HCT116 (cell line): ENCODE measurements around the gene ZFR. TPM values are rescaled to one million over a fixed set of nuclear protein-coding genes. Genes with fewer than 3 reads are reported as not detected.
A peak's percentile ranks its signal among the peaks of the same experiment; 100 is the strongest.
"Not testable (repeated sequence)": the region's sequence is repeated elsewhere in the genome, so short reads cannot be mapped to it uniquely, and the experiment has no call there.

Experiments
- ATAC-seq: fragments of 200-7000 bp; cut with Tn5 transposase; 2 replicates; pipeline ENCODE4 v1.9.1; 2020; ENCODE audit warnings: mild to moderate bottlenecking, moderate library complexity
- BruUV-seq: library from RNA; stranded (reverse); fragments of 400-500 nt; replicated peaks from 2 replicates; lab custom pipeline; 2021; lab: Mats Ljungman, UMichigan
- CTCF ChIA-PET: fragments of 300-600 bp; sonication (Branson Sonifier 250); formaldehyde crosslinking; loops from one replicate; lab custom pipeline; 2021; ENCODE audit warnings: antibody characterized with exemption; lab: Charles Lee
- POLR2A ChIA-PET: fragments of 300-600, 350-600 bp; sonication (Branson Sonifier 250); formaldehyde crosslinking; loops from one replicate; lab custom pipeline; 2021; ENCODE audit warnings: antibody characterized with exemption; lab: Charles Lee
- RAD21 ChIA-PET, 2 experiments: fragments of 300-600 bp; sonication (Branson Sonifier 250); formaldehyde crosslinking; loops; one replicate each; lab custom pipeline; 2023; ENCODE audit warnings: low total read pairs in 2 of 2; ENCODE audit not compliant: uncharacterized antibody in 2 of 2, unreplicated experiment in 2 of 2, low non-redundant PET in 1 of 2; lab: Charles Lee
- DNase-seq: peaks from one replicate; pipeline ENCODE4 v3.0.0-alpha.2; 2010; ENCODE audit warnings: low read depth, low spot score
- H2AFZ ChIP-seq: fragments of 200-600 bp; shearing (Covaris generic), sonication (generic); 2 replicates; pipeline ENCODE4 v1.6.1; 2017; ENCODE audit warnings: low read depth, mixed run types, mixed read lengths, antibody characterized with exemption, low read length; ENCODE audit not compliant: poor library complexity, severe bottlenecking
- H3K27ac ChIP-seq: 2 replicates; pipeline ENCODE4 v1.5.1; 2012; ENCODE audit warnings: low read depth, low read length
- H3K27me3 ChIP-seq: fragments of 200-600 bp; sonication (generic); 2 replicates; pipeline ENCODE4 v1.6.1; 2016; ENCODE audit warnings: mixed run types, low read length, mixed read lengths; ENCODE audit not compliant: insufficient read depth
- H3K36me3 ChIP-seq, 2 experiments: fragments of 200-500 bp in 1 of 2; fragments of 200-600 bp in 1 of 2; sonication (Bioruptor generic) in 1 of 2; sonication (generic) in 1 of 2; 2 replicates each; pipeline versions ENCODE4 v1.5.1 to v1.6.1; 2014 to 2016; ENCODE audit warnings: low read length in 2 of 2, inconsistent platforms in 1 of 2, mixed read lengths in 1 of 2, mixed run types in 1 of 2; ENCODE audit not compliant: insufficient read depth in 2 of 2, control insufficient read depth in 1 of 2
- H3K4me1 ChIP-seq, 2 experiments: fragments of 200-600 bp in 1 of 2; sonication (generic) in 1 of 2; 2 replicates each; pipeline versions ENCODE4 v1.5.1 to v1.6.1; 2012 to 2017; ENCODE audit warnings: low read length in 2 of 2, inconsistent platforms in 1 of 2, mild to moderate bottlenecking in 1 of 2, mixed read lengths in 1 of 2, mixed run types in 1 of 2, moderate library complexity in 1 of 2; ENCODE audit not compliant: insufficient read depth in 2 of 2, control insufficient read depth in 1 of 2
- H3K4me2 ChIP-seq: fragments of 200-600 bp; sonication (generic); 2 replicates; pipeline ENCODE4 v1.6.1; 2017; ENCODE audit warnings: mixed run types, low read length, mixed read lengths
- H3K4me3 ChIP-seq, 2 experiments: fragments of 200-600 bp in 1 of 2; sonication (generic) in 1 of 2; replicated peaks in 1 of 2; 2 replicates each; pipeline ENCODE4 v1.5.1; 2011 to 2016; ENCODE audit warnings: low read length in 2 of 2, control low read depth in 1 of 2, low read depth in 1 of 2, mild to moderate bottlenecking in 1 of 2, mixed read lengths in 1 of 2, mixed run types in 1 of 2
- H3K79me2 ChIP-seq: fragments of 200-600 bp; sonication (generic); 2 replicates; pipeline ENCODE4 v1.6.1; 2017; ENCODE audit warnings: mild to moderate bottlenecking, mixed run types, low read length, moderate library complexity, mixed read lengths; ENCODE audit not compliant: insufficient read depth
- H3K9ac ChIP-seq: fragments of 200-600 bp; sonication (generic); 2 replicates; pipeline ENCODE4 v1.6.1; 2016; ENCODE audit warnings: low read length, mixed read lengths
- H3K9me2 ChIP-seq: fragments of 200-600 bp; sonication (generic), shearing (Covaris generic); 2 replicates; pipeline ENCODE4 v1.6.1; 2017; ENCODE audit warnings: mixed run types, mild to moderate bottlenecking, moderate library complexity; ENCODE audit not compliant: insufficient read depth
- H3K9me3 ChIP-seq, 2 experiments: fragments of 200-500 bp in 1 of 2; fragments of 200-600 bp in 1 of 2; sonication (Bioruptor generic) in 1 of 2; sonication (generic) in 1 of 2; 2 replicates each; pipeline ENCODE4 v1.6.1; 2014 to 2017; ENCODE audit warnings: low read length in 2 of 2, mixed read lengths in 2 of 2, inconsistent platforms in 1 of 2, low read depth in 1 of 2, mild to moderate bottlenecking in 1 of 2, mixed run types in 1 of 2, moderate library complexity in 1 of 2; ENCODE audit not compliant: control insufficient read depth in 1 of 2, insufficient read depth in 1 of 2
- H4K20me1 ChIP-seq: fragments of 200-600 bp; sonication (generic), shearing (Covaris generic); 2 replicates; pipeline ENCODE4 v1.6.1; 2017; ENCODE audit warnings: mixed run types, mild to moderate bottlenecking, moderate library complexity; ENCODE audit not compliant: insufficient read depth
- ELF1 ChIP-seq: IDR thresholded peaks from 2 replicates; pipeline ENCODE4 v1.6.1; 2012; ENCODE audit warnings: low read depth, borderline replicate concordance
- EZH2 ChIP-seq: fragments of 200-600 bp; sonication (generic); IDR thresholded peaks from 2 replicates; pipeline ENCODE4 v1.6.1; 2017; ENCODE audit warnings: antibody characterized with exemption, mixed run types
- EZH2phosphoT487 ChIP-seq: fragments of 200-600 bp; IDR thresholded peaks from 2 replicates; pipeline ENCODE4 v1.6.1; 2018; ENCODE audit warnings: antibody characterized with exemption, borderline replicate concordance
- JUND ChIP-seq: IDR thresholded peaks from 2 replicates; pipeline ENCODE4 v1.6.1; 2012
- POLR2A ChIP-seq: IDR thresholded peaks from 2 replicates; pipeline ENCODE4 v1.7.0; 2011; ENCODE audit warnings: borderline replicate concordance; ENCODE audit not compliant: insufficient read depth, insufficient read length; ENCODE audit errors: extremely low read depth
- intact Hi-C: fragments of 100-400 bp; cut with micrococcal nuclease; formaldehyde crosslinking; loops from 2 replicates; pipeline ENCODE4 v1.10.0; 2022
- total RNA-seq: library from RNA; stranded (reverse); gene quantifications from one replicate; pipeline ENCODE4 v1.2.1, GENCODE V29; 2021; ENCODE audit not compliant: unreplicated experiment
- TF ChIP-seq, protein P1 (sequence below): IDR thresholded peaks from 2 replicates; pipeline ENCODE4 v1.6.1; 2012; ENCODE audit warnings: low read depth
- TF ChIP-seq, protein P2 (sequence below): IDR thresholded peaks from 2 replicates; pipeline ENCODE4 v1.6.1; 2012
- TF ChIP-seq, protein P3 (sequence below): IDR thresholded peaks from 2 replicates; pipeline ENCODE4 v1.6.1; 2011; ENCODE audit warnings: mild to moderate bottlenecking, low read length, moderate library complexity; ENCODE audit not compliant: insufficient replicate concordance; ENCODE audit errors: extremely low read depth

The ZFR gene
- total RNA-seq, 1 experiment from 2014 or later, result 65.7 TPM

DNA sequence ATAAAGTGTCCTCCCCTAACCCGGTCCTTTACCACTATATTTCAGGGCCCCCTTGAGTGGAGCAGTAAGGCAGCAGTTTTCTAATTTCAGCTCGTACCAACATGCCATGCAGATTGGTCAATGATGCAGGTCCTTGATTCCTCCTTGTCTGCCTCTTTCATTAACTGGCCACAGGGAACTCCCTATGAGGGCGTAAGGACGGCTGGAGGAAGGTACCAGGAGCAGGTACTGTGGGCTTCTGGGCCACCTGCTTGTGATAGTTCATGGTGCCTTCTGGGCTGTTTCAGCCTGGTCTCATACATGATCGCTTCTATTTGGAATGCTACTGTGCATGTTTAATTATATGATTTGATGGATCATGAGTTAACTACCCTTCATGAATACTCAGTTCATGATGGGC lies 9.4 kb upstream of the ZFR start:
- DNase-seq (no peak), ATAC-seq (no peak)
- no peak overlapping the region for H3K4me3 ChIP-seq
- no peaks in the 10 kb centered on the region for H4K20me1 ChIP-seq
- H3K9me3 ChIP-seq, result no peaks in the 10 kb centered on the region
- H3K4me2 ChIP-seq, result no peak overlapping the region
- H3K4me1 ChIP-seq, result no peaks in the 10 kb centered on the region
- intact Hi-C loops, result no loop called here
- ChIA-PET POLR2A (no interaction called here), RAD21 (no interaction called here), CTCF (no interaction called here)
- no peaks in the 10 kb centered on the region for H3K9me2 ChIP-seq
- no peaks in the 10 kb centered on the region for H3K79me2 ChIP-seq
- H2AFZ ChIP-seq, result no peak overlapping the region
- BruUV-seq, result no TSS peak
- TF ChIP-seq ELF1, result no peak
- TF ChIP-seq, all 23 proteins: peak for 0
- H3K36me3 ChIP-seq, result no peaks in the 10 kb centered on the region
- H3K27ac ChIP-seq, result no peak overlapping the region
- H3K27me3 ChIP-seq, result no peaks in the 10 kb centered on the region
- no peak overlapping the region for H3K9ac ChIP-seq

DNA sequence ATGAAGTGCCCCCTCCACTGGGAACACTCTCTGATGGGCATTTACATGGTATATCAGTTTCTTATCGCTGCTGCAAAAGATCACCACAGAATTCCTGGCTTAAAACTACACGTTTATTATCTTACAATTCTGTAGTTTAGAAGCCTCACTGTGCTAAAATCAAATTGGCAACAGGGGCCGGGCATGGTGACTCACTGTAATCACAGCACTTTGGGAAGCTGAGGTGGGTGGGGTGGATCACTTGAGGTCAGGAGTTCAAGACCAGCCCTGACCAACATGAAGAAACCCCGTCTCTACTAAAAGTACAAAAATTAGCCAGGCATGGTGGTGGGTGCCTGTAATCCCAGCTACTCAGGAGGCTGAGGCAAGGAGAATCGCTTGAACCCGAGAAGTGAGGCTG lies 7.8 kb upstream of the ZFR start:
- H2AFZ ChIP-seq, BruUV-seq, H3K27me3 ChIP-seq, DNase-seq, H4K20me1 ChIP-seq, H3K4me1 ChIP-seq, ATAC-seq, H3K36me3 ChIP-seq, POLR2A ChIA-PET, H3K79me2 ChIP-seq, H3K9ac ChIP-seq, H3K4me2 ChIP-seq, H3K27ac ChIP-seq, H3K9me3 ChIP-seq, RAD21 ChIA-PET, intact Hi-C loops, CTCF ChIA-PET, H3K4me3 ChIP-seq, H3K9me2 ChIP-seq: not testable (repeated sequence)

DNA sequence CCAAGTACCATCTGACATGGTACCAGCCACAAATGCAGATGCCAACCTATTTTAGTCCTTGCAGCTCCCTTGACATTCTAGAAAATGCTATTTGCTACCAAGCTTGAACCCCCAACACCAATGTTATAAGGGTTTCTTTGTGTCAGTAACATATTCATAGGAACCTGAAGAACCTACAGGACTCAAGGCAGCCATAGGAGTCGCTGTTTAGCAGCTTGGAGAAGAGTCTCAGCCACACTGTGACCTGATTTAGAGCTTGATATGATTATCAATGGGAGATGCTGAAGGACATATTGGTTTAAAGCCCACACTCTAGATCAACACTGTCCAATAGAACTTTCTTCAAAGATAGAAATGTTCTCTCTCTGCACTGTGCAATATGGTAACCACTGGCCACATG lies 6.4 kb upstream of the ZFR start:
- no peaks in the 10 kb centered on the region for H3K36me3 ChIP-seq
- H3K9me2 ChIP-seq, result no peaks in the 10 kb centered on the region
- H4K20me1 ChIP-seq, result no peaks in the 10 kb centered on the region
- ChIA-PET RAD21 (no interaction called here), CTCF (interaction anchor here (1.0 to 1.2 kb wide), 2 partner anchors 21 to 139 kb away, joined by 3 to 5 read pairs; no protein-coding TSS in a partner anchor), POLR2A (no interaction called here)
- no peak overlapping the region for H3K27ac ChIP-seq
- no peak overlapping the region for H3K4me3 ChIP-seq
- intact Hi-C loops, result no loop called here
- no peaks in the 10 kb centered on the region for H3K79me2 ChIP-seq
- no peak overlapping the region for H2AFZ ChIP-seq
- peak; percentile 19 for DNase-seq
- no peaks in the 10 kb centered on the region for H3K27me3 ChIP-seq
- no peaks in the 10 kb centered on the region for H3K4me1 ChIP-seq
- no peaks in the 10 kb centered on the region for H3K9me3 ChIP-seq
- H3K4me2 ChIP-seq, result no peak overlapping the region
- no peak overlapping the region for H3K9ac ChIP-seq
- peak; percentile 84 for ATAC-seq
- BruUV-seq, result no TSS peak
- TF ChIP-seq, protein P1, sequence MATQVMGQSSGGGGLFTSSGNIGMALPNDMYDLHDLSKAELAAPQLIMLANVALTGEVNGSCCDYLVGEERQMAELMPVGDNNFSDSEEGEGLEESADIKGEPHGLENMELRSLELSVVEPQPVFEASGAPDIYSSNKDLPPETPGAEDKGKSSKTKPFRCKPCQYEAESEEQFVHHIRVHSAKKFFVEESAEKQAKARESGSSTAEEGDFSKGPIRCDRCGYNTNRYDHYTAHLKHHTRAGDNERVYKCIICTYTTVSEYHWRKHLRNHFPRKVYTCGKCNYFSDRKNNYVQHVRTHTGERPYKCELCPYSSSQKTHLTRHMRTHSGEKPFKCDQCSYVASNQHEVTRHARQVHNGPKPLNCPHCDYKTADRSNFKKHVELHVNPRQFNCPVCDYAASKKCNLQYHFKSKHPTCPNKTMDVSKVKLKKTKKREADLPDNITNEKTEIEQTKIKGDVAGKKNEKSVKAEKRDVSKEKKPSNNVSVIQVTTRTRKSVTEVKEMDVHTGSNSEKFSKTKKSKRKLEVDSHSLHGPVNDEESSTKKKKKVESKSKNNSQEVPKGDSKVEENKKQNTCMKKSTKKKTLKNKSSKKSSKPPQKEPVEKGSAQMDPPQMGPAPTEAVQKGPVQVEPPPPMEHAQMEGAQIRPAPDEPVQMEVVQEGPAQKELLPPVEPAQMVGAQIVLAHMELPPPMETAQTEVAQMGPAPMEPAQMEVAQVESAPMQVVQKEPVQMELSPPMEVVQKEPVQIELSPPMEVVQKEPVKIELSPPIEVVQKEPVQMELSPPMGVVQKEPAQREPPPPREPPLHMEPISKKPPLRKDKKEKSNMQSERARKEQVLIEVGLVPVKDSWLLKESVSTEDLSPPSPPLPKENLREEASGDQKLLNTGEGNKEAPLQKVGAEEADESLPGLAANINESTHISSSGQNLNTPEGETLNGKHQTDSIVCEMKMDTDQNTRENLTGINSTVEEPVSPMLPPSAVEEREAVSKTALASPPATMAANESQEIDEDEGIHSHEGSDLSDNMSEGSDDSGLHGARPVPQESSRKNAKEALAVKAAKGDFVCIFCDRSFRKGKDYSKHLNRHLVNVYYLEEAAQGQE, result no peak
- TF ChIP-seq, protein P2, sequence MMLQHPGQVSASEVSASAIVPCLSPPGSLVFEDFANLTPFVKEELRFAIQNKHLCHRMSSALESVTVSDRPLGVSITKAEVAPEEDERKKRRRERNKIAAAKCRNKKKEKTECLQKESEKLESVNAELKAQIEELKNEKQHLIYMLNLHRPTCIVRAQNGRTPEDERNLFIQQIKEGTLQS, result no peak
- TF ChIP-seq POLR2A (no peak), JUND (no peak), EZH2phosphoT487 (no peak), EZH2 (no peak)
- TF ChIP-seq, protein P3, sequence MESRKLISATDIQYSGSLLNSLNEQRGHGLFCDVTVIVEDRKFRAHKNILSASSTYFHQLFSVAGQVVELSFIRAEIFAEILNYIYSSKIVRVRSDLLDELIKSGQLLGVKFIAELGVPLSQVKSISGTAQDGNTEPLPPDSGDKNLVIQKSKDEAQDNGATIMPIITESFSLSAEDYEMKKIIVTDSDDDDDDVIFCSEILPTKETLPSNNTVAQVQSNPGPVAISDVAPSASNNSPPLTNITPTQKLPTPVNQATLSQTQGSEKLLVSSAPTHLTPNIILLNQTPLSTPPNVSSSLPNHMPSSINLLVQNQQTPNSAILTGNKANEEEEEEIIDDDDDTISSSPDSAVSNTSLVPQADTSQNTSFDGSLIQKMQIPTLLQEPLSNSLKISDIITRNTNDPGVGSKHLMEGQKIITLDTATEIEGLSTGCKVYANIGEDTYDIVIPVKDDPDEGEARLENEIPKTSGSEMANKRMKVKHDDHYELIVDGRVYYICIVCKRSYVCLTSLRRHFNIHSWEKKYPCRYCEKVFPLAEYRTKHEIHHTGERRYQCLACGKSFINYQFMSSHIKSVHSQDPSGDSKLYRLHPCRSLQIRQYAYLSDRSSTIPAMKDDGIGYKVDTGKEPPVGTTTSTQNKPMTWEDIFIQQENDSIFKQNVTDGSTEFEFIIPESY, result no peak
